Loucy (cell line): ENCODE measurements around the gene STAB2.

Source experiments
- EZH2phosphoT487 ChIP-seq: fragments of 200-600 bp; IDR thresholded peaks from 2 replicates; pipeline ENCODE4 v1.6.1; 2018; ENCODE audit warnings: antibody characterized with exemption, mild to moderate bottlenecking, moderate library complexity, borderline replicate concordance
- TF ChIP-seq, protein P1 (sequence below): fragments of 200-600 bp; sonication (generic); conservative IDR thresholded peaks from 2 replicates; pipeline ENCODE4 v1.5.1; 2014; ENCODE audit warnings: mild to moderate bottlenecking, antibody characterized with exemption, low read length

DNA sequence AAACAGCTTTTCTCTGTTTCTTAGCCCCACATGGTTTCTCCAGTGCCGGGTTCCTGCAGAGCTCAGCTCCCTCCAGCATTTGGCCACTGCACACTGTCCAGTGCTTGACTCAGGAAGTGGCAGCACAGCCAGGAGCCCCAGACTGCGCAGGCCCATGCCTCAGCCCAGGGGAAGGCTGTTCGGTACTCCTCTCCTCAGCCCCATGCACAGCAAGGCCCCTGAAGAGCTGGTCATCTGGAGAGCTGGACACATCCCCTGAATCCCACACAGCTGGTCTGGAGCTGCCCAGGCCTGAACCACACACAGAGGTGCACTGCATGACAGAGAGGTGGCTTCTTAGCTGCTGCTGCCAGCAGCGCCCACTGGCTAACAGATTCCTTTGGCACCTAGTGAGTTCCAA is 48.3 kb downstream of the STAB2 start:
- TF ChIP-seq, protein P1, sequence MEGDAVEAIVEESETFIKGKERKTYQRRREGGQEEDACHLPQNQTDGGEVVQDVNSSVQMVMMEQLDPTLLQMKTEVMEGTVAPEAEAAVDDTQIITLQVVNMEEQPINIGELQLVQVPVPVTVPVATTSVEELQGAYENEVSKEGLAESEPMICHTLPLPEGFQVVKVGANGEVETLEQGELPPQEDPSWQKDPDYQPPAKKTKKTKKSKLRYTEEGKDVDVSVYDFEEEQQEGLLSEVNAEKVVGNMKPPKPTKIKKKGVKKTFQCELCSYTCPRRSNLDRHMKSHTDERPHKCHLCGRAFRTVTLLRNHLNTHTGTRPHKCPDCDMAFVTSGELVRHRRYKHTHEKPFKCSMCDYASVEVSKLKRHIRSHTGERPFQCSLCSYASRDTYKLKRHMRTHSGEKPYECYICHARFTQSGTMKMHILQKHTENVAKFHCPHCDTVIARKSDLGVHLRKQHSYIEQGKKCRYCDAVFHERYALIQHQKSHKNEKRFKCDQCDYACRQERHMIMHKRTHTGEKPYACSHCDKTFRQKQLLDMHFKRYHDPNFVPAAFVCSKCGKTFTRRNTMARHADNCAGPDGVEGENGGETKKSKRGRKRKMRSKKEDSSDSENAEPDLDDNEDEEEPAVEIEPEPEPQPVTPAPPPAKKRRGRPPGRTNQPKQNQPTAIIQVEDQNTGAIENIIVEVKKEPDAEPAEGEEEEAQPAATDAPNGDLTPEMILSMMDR: no peak
- no peak for TF ChIP-seq EZH2phosphoT487
